Prostate gland (tissue), 2 donors: Measurements from ENCODE around the gene ACOT9.

Experiments
- CTCF ChIP-seq, 4 experiments: fragments of 200-600 bp in 2 of 4; fragments of 450-650 bp in 2 of 4; sonication (generic) in 2 of 4; IDR thresholded peaks; 1 replicate in 3 of 4; 2 replicates in 1 of 4; pipeline ENCODE4 v1.5.1; 2016 to 2019; ENCODE audit warnings: antibody characterized with exemption in 4 of 4, mild to moderate bottlenecking in 2 of 4, moderate library complexity in 2 of 4
- POLR2A ChIP-seq: fragments of 450-650 bp; IDR thresholded peaks from one replicate; pipeline ENCODE4 v1.6.1; 2016; ENCODE audit warnings: antibody characterized with exemption, mild to moderate bottlenecking
- POLR2AphosphoS5 ChIP-seq: sonication (generic); formaldehyde crosslinking; IDR thresholded peaks from one replicate; pipeline ENCODE4 v1.6.1; 2017; ENCODE audit warnings: antibody characterized with exemption

GRCh38 chrX:23766650-23767551 is 23.8 kb upstream of the ACOT9 start:
- TF ChIP-seq POLR2A (no peak), CTCF (IDR thresholded peaks at IDR 0.05) (no peak), POLR2AphosphoS5 (no peak)
